HepG2 (cell line): Measurements from ENCODE around the gene ELP5. TPM values are rescaled to one million over a fixed set of nuclear protein-coding genes. Genes with fewer than 3 reads are reported as not detected.

Experiments
- ASH2L ChIP-seq: fragments of 300-600, 200-600 bp; sonication (generic); IDR thresholded peaks from 2 replicates; pipeline ENCODE4 v1.7.0; 2017; ENCODE audit warnings: low read depth, mild to moderate bottlenecking, moderate library complexity, mixed read lengths, low read length; ENCODE audit not compliant: insufficient read length
- ESRRA ChIP-seq: sonication (generic); formaldehyde crosslinking; IDR thresholded peaks from 2 replicates; pipeline ENCODE4 v1.5.1; 2020; ENCODE audit warnings: mild to moderate bottlenecking, low read depth, missing genetic modification reagents
- GPBP1L1 ChIP-seq: sonication (generic); formaldehyde crosslinking; IDR thresholded peaks from 2 replicates; pipeline ENCODE4 v1.5.0; 2020; ENCODE audit warnings: mild to moderate bottlenecking, missing genetic modification reagents
- IRF1 ChIP-seq: sonication (generic); formaldehyde crosslinking; IDR thresholded peaks from 2 replicates; pipeline ENCODE4 v1.4.0; 2020; ENCODE audit warnings: low read depth, mild to moderate bottlenecking, missing genetic modification reagents
- KMT2A ChIP-seq: sonication (generic); formaldehyde crosslinking; IDR thresholded peaks from 2 replicates; pipeline ENCODE4 v1.4.0; 2020; ENCODE audit warnings: missing genetic modification reagents
- MAFG ChIP-seq: sonication (generic); formaldehyde crosslinking; IDR thresholded peaks from 2 replicates; pipeline ENCODE4 v1.5.1; 2020; ENCODE audit warnings: mild to moderate bottlenecking, missing genetic modification reagents
- MAFK ChIP-seq, 2 experiments: IDR thresholded peaks in 1 of 2; conservative IDR thresholded peaks in 1 of 2; 2 replicates each; pipeline ENCODE4 v1.6.1; 2011; ENCODE audit warnings: improper control_type of control experiment in 2 of 2, low read length in 2 of 2
- MED8 ChIP-seq: sonication (generic); formaldehyde crosslinking; IDR thresholded peaks from 2 replicates; pipeline ENCODE4 v1.8.1; 2023; ENCODE audit warnings: mild to moderate bottlenecking, missing genetic modification reagents; ENCODE audit not compliant: insufficient replicate concordance
- RFX5 ChIP-seq: IDR thresholded peaks from 2 replicates; pipeline ENCODE4 v1.6.1; 2011; ENCODE audit warnings: low read depth, low read length, improper control_type of control experiment
- SATB2 ChIP-seq: sonication (generic); formaldehyde crosslinking; IDR thresholded peaks from 2 replicates; pipeline ENCODE4 v1.5.0; 2020; ENCODE audit warnings: missing genetic modification reagents
- TFAP4 ChIP-seq: sonication (generic); IDR thresholded peaks from 2 replicates; pipeline ENCODE4 v1.6.1; 2016; ENCODE audit warnings: low read depth, borderline replicate concordance
- TFDP2 ChIP-seq: sonication (generic); formaldehyde crosslinking; IDR thresholded peaks from 2 replicates; pipeline ENCODE4 v1.4.0; 2020; ENCODE audit warnings: missing genetic modification reagents
- ZBTB34 ChIP-seq: sonication (generic); formaldehyde crosslinking; IDR thresholded peaks from 2 replicates; pipeline ENCODE4 v1.8.0; 2022; ENCODE audit warnings: mild to moderate bottlenecking, missing genetic modification reagents
- ZBTB44 ChIP-seq: sonication (generic); formaldehyde crosslinking; IDR thresholded peaks from 2 replicates; pipeline ENCODE4 v1.4.0; 2020; ENCODE audit warnings: missing genetic modification reagents
- ZNF281 ChIP-seq: sonication (generic); formaldehyde crosslinking; IDR thresholded peaks from 2 replicates; pipeline ENCODE4 v1.4.0; 2020; ENCODE audit warnings: missing genetic modification reagents, borderline replicate concordance
- ZNF350 ChIP-seq: sonication (generic); formaldehyde crosslinking; IDR thresholded peaks from 2 replicates; pipeline ENCODE4 v1.4.0; 2020; ENCODE audit warnings: mild to moderate bottlenecking, low read depth, missing genetic modification reagents, borderline replicate concordance
- ZNF850 ChIP-seq: sonication (generic); formaldehyde crosslinking; conservative IDR thresholded peaks from 2 replicates; pipeline ENCODE4 v1.9.0; 2021; ENCODE audit warnings: mild to moderate bottlenecking, missing genetic modification reagents
- ZSCAN21 ChIP-seq: sonication (generic); formaldehyde crosslinking; IDR thresholded peaks from 2 replicates; pipeline ENCODE4 v1.8.0; 2022; ENCODE audit warnings: mild to moderate bottlenecking, missing genetic modification reagents, moderate library complexity, borderline replicate concordance
- polyA plus RNA-seq, 8 experiments: library from polyadenylated mRNA; depleted of rRNA in 3 of 8; stranded (reverse) in 7 of 8; unstranded in 1 of 8; fragments of >200 nt; fragmentation: Illumina TruSeq in 4 of 8; extraction: Trizol in 4 of 8; gene quantifications; 2 replicates each; pipeline versions ENCODE4 v1.2.1 to v1.2.3, GENCODE V29; 2011 to 2016; ENCODE audit warnings: low read depth in 4 of 8, missing spikeins in 1 of 8, mixed read lengths in 1 of 8; ENCODE audit not compliant: insufficient read depth in 1 of 8
- total RNA-seq, 5 experiments: library from RNA; depleted of rRNA; stranded (reverse); fragments of >200 nt; fragmentation: Illumina TruSeq; extraction: Trizol; gene quantifications; 2 replicates each; pipeline ENCODE4 v1.2.3, GENCODE V29; 2016; ENCODE audit warnings: low read depth in 1 of 5

ELP5 gene
- total and polyA plus RNA-seq, 2 of the 13 experiments (the other 11 are each of a cell fraction or from before 2014, with no cell fraction given) = 67.6 to 69.8 TPM

GRCh38 chr17:7213895-7214299 lies 38.1 kb upstream of the ELP5 start (continued):
- TF ChIP-seq ZBTB44 (CRISPR knock-in tag) (no peak), IRF1 (CRISPR knock-in tag) (no peak), MAFK (conservative IDR thresholded peaks at IDR 0.05 in 1 of 2, IDR thresholded peaks at IDR 0.05 in 1 of 2; ENCODE audit: low read length in 2 of 2) (no peak), RFX5 (no peak), GPBP1L1 (CRISPR knock-in tag) (no peak), ZSCAN21 (CRISPR knock-in tag) (no peak), ZBTB34 (no peak), ZNF350 (CRISPR knock-in tag) (no peak; the same call in 1 of the 2 replicates), KMT2A (CRISPR knock-in tag) (no peak), ASH2L (peak; percentile 32), SATB2 (CRISPR knock-in tag) (no peak), MAFG (CRISPR knock-in tag) (no peak), MED8 (CRISPR knock-in tag) (no peak), TFDP2 (CRISPR knock-in tag) (peak; percentile 59; the same call in 1 of the 2 replicates), ESRRA (CRISPR knock-in tag) (no peak), TFAP4 (no peak), ZNF281 (peak; percentile 87), ZNF850 (CRISPR knock-in tag) (no peak)
